Stimulated activated CD4-positive, alpha-beta T cell treated with anti-CD3 and anti-CD28 coated beads, Interleukin-12 subunit alpha, Interleukin-12 subunit beta, amount 100 ng/mL, for 48 hours (primary cell): ENCODE measurements around the gene SPSB4.

Experiments
- DNase-seq, 3 donors: peaks; one replicate each; pipeline ENCODE4 v3.0.0-alpha.2; 2020; ENCODE audit warnings: low read depth in 2 of 3, low spot score in 1 of 3

SPSB4 gene

GRCh38 chr3:141150081-141150830 is 99.1 kb downstream of the SPSB4 start:
- DNase-seq: no peak

GRCh38 chr3:141150931-141151330 is 99.8 kb downstream of the SPSB4 start:
- no peak for DNase-seq

GRCh38 chr3:141151439-141151838 is 100.3 kb downstream of the SPSB4 start:
- DNase-seq: no peak

- no peak for DNase-seq
Observed at GRCh38 chr3:141152130-141152529, 101.0 kb downstream of the SPSB4 start.

GRCh38 chr3:141152801-141153678 is 101.9 kb downstream of the SPSB4 start:
- no peak for DNase-seq

- no peak for DNase-seq
Observed at GRCh38 chr3:141153679-141153966, 102.5 kb downstream of the SPSB4 start.

GRCh38 chr3:141164852-141165251 is 113.7 kb downstream of the SPSB4 start:
- no peak for DNase-seq

- DNase-seq: no peak
Observed at GRCh38 chr3:141167681-141168080, 116.5 kb downstream of the SPSB4 start.

- no peak for DNase-seq
Observed at GRCh38 chr3:141170678-141171295, 119.6 kb downstream of the SPSB4 start.

GRCh38 chr3:141174674-141175073 is 123.5 kb downstream of the SPSB4 start:
- no peak for DNase-seq

- no peak for DNase-seq
Observed at GRCh38 chr3:141176775-141177174, 125.6 kb downstream of the SPSB4 start.

GRCh38 chr3:141178026-141178425 is 126.9 kb downstream of the SPSB4 start:
- no peak for DNase-seq

GRCh38 chr3:141178551-141178950 is 127.4 kb downstream of the SPSB4 start:
- DNase-seq: no peak

GRCh38 chr3:141179983-141180382 is 128.8 kb downstream of the SPSB4 start:
- no peak for DNase-seq

GRCh38 chr3:141181196-141181595 is 130.0 kb downstream of the SPSB4 start:
- DNase-seq: no peak

- no peak for DNase-seq
Observed at GRCh38 chr3:141181819-141182218, 130.7 kb downstream of the SPSB4 start.

- no peak for DNase-seq
Observed at GRCh38 chr3:141183606-141184005, 132.5 kb downstream of the SPSB4 start.

GRCh38 chr3:141184430-141184829 is 133.3 kb downstream of the SPSB4 start:
- DNase-seq: no peak

GRCh38 chr3:141191097-141191749 is 140.1 kb downstream of the SPSB4 start:
- no peak for DNase-seq

GRCh38 chr3:141192345-141192744 is 141.2 kb downstream of the SPSB4 start:
- DNase-seq: peak; percentile 94 to 100 (median 96)

GRCh38 chr3:141193066-141193830 is 142.1 kb downstream of the SPSB4 start:
- no peak for DNase-seq
